ENCODE results near the gene ANKRD12. TPM values are rescaled to one million over a fixed set of nuclear protein-coding genes. Genes with fewer than 3 reads are reported as not detected.

ANKRD12 gene
- total RNA-seq, 1 experiment from 2014 or later = 23.5 TPM

GRCh38 chr18:9329471-9329870 lies 192.9 kb downstream of the ANKRD12 start:
- DNase-seq (ENCODE audit: low read depth, low spot score) (no peak), ATAC-seq (no peak)
- H3K9me2 ChIP-seq (ENCODE audit: insufficient read depth) = no peaks in the 10 kb centered on the region
- H3K79me2 ChIP-seq (ENCODE audit: insufficient read depth, low read length) = no peaks in the 10 kb centered on the region
- no peak overlapping the region for H2AFZ ChIP-seq (ENCODE audit: low read depth, low read length, poor library complexity, severe bottlenecking)
- H3K9ac ChIP-seq (ENCODE audit: low read length) = no peak overlapping the region
- POLR2A ChIA-PET = no interaction called here
- peaks cover 0 to 6% of the 10 kb centered on the region in 2 experiments; a peak in 1 of 4 replicates for H3K4me1 ChIP-seq (ENCODE audit: control insufficient read depth in 1 of 2, insufficient read depth in 2 of 2, low read length in 2 of 2)
- intact Hi-C loops (cut with micrococcal nuclease) = no loop called here
- TF ChIP-seq POLR2A (IDR thresholded peaks at IDR 0.05; ENCODE audit: borderline replicate concordance, extremely low read depth, insufficient read depth, insufficient read length) = no peak
- TF ChIP-seq FOSL1 (IDR thresholded peaks at IDR 0.05; ENCODE audit: low read depth) = no peak
- no peak for TF ChIP-seq CBX3 (IDR thresholded peaks at IDR 0.05; ENCODE audit: low read depth)
- no peaks in the 10 kb centered on the region; a peak in 1 of 4 replicates for H3K9me3 ChIP-seq (ENCODE audit: control insufficient read depth in 1 of 2, insufficient read depth in 1 of 2, low read depth in 1 of 2, low read length in 2 of 2)
- H3K4me2 ChIP-seq (ENCODE audit: low read length) = no peak overlapping the region
- H4K20me1 ChIP-seq (ENCODE audit: insufficient read depth) = no peaks in the 10 kb centered on the region
- no peak overlapping the region for H3K4me3 ChIP-seq (replicated peaks in 1 of 2; ENCODE audit: low read depth in 1 of 2, low read length in 2 of 2)
- no peaks in the 10 kb centered on the region for H3K27me3 ChIP-seq (ENCODE audit: insufficient read depth, low read length)
- H3K36me3 ChIP-seq (ENCODE audit: control insufficient read depth in 1 of 2, insufficient read depth in 2 of 2, low read length in 2 of 2) = no peaks in the 10 kb centered on the region
- BruUV-seq (replicated peaks) = no TSS peak
- H3K27ac ChIP-seq (ENCODE audit: low read depth, low read length) = no peak overlapping the region
- RAD21 ChIA-PET (ENCODE audit: low non-redundant PET in 1 of 2, low total read pairs in 2 of 2, uncharacterized antibody in 2 of 2, unreplicated experiment in 2 of 2) = no interaction called here
- CTCF ChIA-PET = no interaction called here

DNA sequence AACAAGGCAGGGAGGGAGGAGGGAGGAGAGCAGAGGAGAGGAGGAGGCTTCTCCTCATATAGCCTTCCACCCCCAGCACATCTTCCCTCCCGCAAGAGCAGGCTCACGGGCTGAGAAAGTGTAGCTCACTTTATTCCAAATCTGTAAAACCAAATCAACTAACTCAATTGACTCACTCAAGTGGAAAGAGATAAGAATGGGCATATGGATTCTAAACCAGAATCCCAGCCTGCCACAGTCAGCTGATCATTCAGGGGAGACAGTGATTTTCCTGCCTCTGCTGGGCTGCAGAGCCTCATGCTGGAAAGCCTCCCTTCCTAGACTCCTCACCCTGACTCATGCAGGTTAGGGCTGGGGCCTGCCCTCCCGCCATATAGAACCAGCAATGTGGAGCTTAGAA lies 193.8 kb downstream of the ANKRD12 start:
- Histone ChIP-seq H3K79me2 (ENCODE audit: insufficient read depth, low read length) (peaks cover 4% of the 10 kb centered on the region), H3K4me3 (replicated peaks in 1 of 2; ENCODE audit: low read depth in 1 of 2, low read length in 2 of 2) (no peak overlapping the region), H3K4me1 (ENCODE audit: control insufficient read depth in 1 of 2, insufficient read depth in 2 of 2, low read length in 2 of 2) (peaks cover 0 to 7% of the 10 kb centered on the region in 2 experiments; a peak in 3 of 4 replicates), H4K20me1 (ENCODE audit: insufficient read depth) (no peaks in the 10 kb centered on the region), H3K9me3 (ENCODE audit: control insufficient read depth in 1 of 2, insufficient read depth in 1 of 2, low read depth in 1 of 2, low read length in 2 of 2) (no peaks in the 10 kb centered on the region; a peak in 1 of 4 replicates), H2AFZ (ENCODE audit: low read depth, low read length, poor library complexity, severe bottlenecking) (no peak overlapping the region), H3K9ac (ENCODE audit: low read length) (no peak overlapping the region), H3K27me3 (ENCODE audit: insufficient read depth, low read length) (no peaks in the 10 kb centered on the region), H3K27ac (ENCODE audit: low read depth, low read length) (no peak overlapping the region), H3K4me2 (ENCODE audit: low read length) (no peak overlapping the region), H3K9me2 (ENCODE audit: insufficient read depth) (no peaks in the 10 kb centered on the region), H3K36me3 (ENCODE audit: control insufficient read depth in 1 of 2, insufficient read depth in 2 of 2, low read length in 2 of 2) (no peaks in the 10 kb centered on the region)
- ATAC-seq = no peak
- DNase-seq (ENCODE audit: low read depth, low spot score) = no peak
- intact Hi-C loops (cut with micrococcal nuclease) = no loop called here
- POLR2A ChIA-PET = no interaction called here
- RAD21 ChIA-PET (ENCODE audit: low non-redundant PET in 1 of 2, low total read pairs in 2 of 2, uncharacterized antibody in 2 of 2, unreplicated experiment in 2 of 2) = no interaction called here
- CTCF ChIA-PET = no interaction called here
- no peak for TF ChIP-seq POLR2A (IDR thresholded peaks at IDR 0.05; ENCODE audit: borderline replicate concordance, extremely low read depth, insufficient read depth, insufficient read length)
- no peak for TF ChIP-seq EGR1 (IDR thresholded peaks at IDR 0.05; ENCODE audit: low read depth)
- no peak for TF ChIP-seq CEBPB (IDR thresholded peaks at IDR 0.05; ENCODE audit: low read depth)
- no peak for TF ChIP-seq TCF7L2 (IDR thresholded peaks at IDR 0.05; ENCODE audit: borderline replicate concordance, extremely low read depth, insufficient read depth, insufficient read length)
- no peak for TF ChIP-seq POLR2AphosphoS5 (IDR thresholded peaks at IDR 0.05; ENCODE audit: low read depth, low read length)
- no peak for TF ChIP-seq JUND (IDR thresholded peaks at IDR 0.05)
- TF ChIP-seq ELF1 (IDR thresholded peaks at IDR 0.05; ENCODE audit: borderline replicate concordance, low read depth) = no peak
- no TSS peak for BruUV-seq (replicated peaks)
